CD4-positive, alpha-beta T cell treated with Interleukin-15 for 1 hour (primary cell): ENCODE measurements around the gene ATP10A.

Source experiments
- DNase-seq: peaks from one replicate; pipeline ENCODE4 v3.0.0-alpha.2; 2020

ATP10A gene

GRCh38 chr15:25793354-25794050, 69.6 kb downstream of the ATP10A start:
- no peak for DNase-seq

- no peak for DNase-seq
Measured at GRCh38 chr15:25792128-25792527, 71.0 kb downstream of the ATP10A start.

GRCh38 chr15:25790000-25790660, 73.0 kb downstream of the ATP10A start:
- DNase-seq: no peak

- no peak for DNase-seq
Measured at GRCh38 chr15:25789616-25789999, 73.5 kb downstream of the ATP10A start.

GRCh38 chr15:25789211-25789610, 73.9 kb downstream of the ATP10A start:
- no peak for DNase-seq

GRCh38 chr15:25787855-25788520, 75.1 kb downstream of the ATP10A start:
- no peak for DNase-seq

GRCh38 chr15:25787381-25787780, 75.7 kb downstream of the ATP10A start:
- DNase-seq: no peak

GRCh38 chr15:25786040-25786439, 77.1 kb downstream of the ATP10A start:
- no peak for DNase-seq

GRCh38 chr15:25785641-25786025, 77.5 kb downstream of the ATP10A start:
- DNase-seq: no peak

- no peak for DNase-seq
Measured at GRCh38 chr15:25784876-25785640, 78.1 kb downstream of the ATP10A start.

- no peak for DNase-seq
Measured at GRCh38 chr15:25783607-25784540, 79.3 kb downstream of the ATP10A start.

GRCh38 chr15:25783134-25783533, 80.0 kb downstream of the ATP10A start:
- DNase-seq: no peak

- DNase-seq: no peak
Measured at GRCh38 chr15:25780479-25781255, 82.5 kb downstream of the ATP10A start.

GRCh38 chr15:25778161-25778560, 85.0 kb downstream of the ATP10A start:
- DNase-seq: no peak

GRCh38 chr15:25777037-25777436, 86.1 kb downstream of the ATP10A start:
- no peak for DNase-seq

- no peak for DNase-seq
Measured at GRCh38 chr15:25776071-25776746, 86.9 kb downstream of the ATP10A start.

GRCh38 chr15:25775317-25775912, 87.7 kb downstream of the ATP10A start:
- no peak for DNase-seq

GRCh38 chr15:25774871-25775270, 88.3 kb downstream of the ATP10A start:
- DNase-seq: no peak

- no peak for DNase-seq
Measured at GRCh38 chr15:25773248-25773647, 89.9 kb downstream of the ATP10A start.

- DNase-seq: no peak
Measured at GRCh38 chr15:25772500-25772899, 90.6 kb downstream of the ATP10A start.
